ENCODE results near the gene PLD1.
A peak's percentile ranks its signal among the peaks of the same experiment; 100 is the strongest.
"Not testable (repeated sequence)": the region's sequence is repeated elsewhere in the genome, so short reads cannot be mapped to it uniquely, and the experiment has no call there.

Gene PLD1

DNA sequence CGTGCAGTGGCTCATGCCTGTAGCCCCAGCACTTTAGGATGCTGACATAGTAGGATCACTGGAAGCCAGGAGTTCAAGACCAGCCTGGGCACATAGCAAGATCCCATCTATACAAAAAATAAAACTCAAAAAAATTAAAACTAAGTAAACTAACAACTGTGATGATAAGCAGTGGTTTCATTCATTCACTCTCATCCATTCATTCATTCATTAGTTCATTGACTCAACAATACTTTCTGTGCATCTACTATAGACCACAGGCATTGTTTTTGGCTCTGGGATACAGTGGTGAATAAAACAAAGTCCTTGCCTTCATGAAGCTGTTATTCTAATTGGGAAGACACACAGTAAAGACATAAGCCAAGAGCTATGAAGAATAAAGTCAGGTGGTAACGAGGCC, 25.3 kb upstream of the PLD1 start:
- no peak for DNase-seq

DNA sequence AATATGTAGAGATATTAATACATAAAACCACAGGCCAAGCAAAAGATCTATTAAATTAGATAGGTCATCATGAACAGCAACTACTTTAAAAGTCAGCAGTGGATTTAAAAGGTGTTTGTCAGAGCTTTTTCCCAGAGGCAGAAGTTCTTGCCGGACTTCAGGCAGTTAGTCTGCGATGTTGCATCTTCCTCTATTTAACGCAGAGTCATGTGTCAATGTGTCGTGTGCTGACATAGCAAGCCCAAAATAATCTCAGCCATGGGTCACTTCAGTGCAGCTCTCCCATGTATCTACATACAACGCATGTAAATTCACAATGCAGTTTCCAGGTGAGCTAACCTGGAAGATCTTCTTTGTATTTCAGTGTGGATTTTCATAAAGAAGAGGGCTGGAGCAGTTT, 24.8 kb upstream of the PLD1 start:
- DNase-seq = no peak

DNA sequence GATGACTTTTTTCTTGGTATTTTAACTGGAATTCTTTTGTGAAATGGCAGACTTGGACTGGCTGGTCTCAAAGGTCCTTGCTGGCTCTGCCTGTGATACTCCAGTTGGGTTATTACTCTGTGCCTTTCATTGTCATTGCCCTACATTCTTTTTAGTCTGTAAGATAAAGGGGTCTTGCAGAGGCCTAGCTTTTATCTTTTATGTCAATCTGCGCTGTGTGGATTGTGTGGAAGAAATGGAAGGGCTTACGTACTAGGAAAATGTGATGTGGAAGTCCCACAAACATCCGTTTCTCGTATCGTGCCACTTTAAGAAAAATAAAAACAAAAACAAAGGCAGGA, 24.1 kb upstream of the PLD1 start:
- no peak for DNase-seq

DNA sequence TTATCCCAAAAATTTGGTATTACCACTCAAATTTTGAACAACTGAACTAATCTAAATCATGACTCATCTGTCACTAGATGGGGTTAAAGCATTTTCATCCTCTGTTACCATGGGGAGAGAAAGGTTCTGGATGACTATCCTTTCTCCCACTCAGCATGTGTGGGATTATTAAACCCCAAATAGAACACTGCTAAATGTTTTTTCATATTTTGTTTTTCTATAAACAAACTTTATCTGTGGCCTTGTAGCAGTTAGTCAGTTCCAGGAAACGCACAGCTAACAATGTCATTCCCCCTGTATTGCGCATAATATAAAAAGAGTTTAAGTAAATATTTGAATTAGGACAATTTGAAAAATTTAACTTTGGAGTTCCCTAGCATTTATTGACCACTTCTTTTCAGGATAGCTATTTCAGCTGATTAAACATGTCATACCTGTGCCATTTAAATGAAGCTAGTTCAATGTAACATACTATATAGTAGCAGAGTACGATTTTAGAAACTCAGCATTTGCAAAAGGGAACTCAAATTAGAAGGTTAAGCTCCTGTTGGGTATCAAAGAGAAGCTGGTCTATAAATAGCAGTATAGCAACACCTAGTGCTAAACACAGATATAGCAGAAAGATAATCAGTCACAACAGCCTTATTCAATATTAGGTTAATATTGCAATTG, 23.6 kb upstream of the PLD1 start:
- peak; percentile 12 for DNase-seq

DNA sequence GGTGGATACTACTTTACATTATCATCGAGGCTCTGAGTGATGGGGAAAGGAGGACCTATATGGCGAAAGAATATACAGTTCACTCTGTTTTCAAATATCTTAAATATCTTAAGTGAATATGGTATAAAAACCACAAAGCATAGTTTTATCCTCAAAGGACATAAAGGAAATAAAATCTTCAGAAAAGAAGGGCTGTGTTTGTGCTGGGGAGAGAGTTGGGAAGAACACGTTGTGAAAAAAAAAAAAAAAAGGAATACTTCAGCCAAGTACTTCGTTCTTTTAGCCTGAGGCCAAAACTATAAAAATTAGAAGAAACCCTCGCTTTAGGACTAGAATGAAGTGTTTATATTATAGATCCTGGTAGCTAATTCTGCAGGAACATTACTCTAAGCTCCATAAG, 22.7 kb upstream of the PLD1 start:
- DNase-seq = no peak

DNA sequence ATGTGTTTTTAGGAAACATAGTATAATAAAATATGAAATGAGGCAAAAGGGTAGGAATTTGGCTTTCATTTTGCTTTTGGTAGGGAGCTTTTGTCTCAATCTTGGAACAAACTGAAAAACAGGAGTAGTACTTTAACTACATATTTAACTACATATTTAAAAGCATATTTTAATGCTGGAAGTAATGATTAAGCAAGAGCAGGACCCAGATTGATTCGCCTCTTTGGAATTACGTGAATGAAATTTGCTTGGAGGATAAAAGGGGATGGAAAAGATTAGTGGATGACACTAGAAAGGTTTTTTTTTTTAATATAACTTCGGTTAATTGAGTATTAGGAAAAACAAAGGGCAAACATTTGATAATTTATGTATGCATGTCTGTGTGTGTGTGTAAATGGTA, 21.7 kb upstream of the PLD1 start:
- no peak for DNase-seq

DNA sequence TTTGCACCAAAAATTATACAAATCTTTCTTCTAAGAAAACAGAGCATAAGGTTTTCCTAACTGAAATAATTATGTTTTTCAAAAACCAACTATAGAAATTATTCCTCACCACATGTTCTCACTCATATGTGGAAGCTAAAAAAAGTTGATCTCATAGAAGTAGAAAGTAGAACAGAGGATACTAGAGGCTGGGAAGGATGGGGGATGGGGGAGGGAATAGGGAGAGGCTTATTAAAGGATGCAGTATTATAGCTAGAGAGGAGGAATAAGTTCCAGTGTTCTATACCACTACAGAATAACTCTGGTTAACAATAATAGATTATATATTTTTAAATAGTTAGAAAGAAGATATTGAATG, 20.2 kb upstream of the PLD1 start:
- DNase-seq = no peak

DNA sequence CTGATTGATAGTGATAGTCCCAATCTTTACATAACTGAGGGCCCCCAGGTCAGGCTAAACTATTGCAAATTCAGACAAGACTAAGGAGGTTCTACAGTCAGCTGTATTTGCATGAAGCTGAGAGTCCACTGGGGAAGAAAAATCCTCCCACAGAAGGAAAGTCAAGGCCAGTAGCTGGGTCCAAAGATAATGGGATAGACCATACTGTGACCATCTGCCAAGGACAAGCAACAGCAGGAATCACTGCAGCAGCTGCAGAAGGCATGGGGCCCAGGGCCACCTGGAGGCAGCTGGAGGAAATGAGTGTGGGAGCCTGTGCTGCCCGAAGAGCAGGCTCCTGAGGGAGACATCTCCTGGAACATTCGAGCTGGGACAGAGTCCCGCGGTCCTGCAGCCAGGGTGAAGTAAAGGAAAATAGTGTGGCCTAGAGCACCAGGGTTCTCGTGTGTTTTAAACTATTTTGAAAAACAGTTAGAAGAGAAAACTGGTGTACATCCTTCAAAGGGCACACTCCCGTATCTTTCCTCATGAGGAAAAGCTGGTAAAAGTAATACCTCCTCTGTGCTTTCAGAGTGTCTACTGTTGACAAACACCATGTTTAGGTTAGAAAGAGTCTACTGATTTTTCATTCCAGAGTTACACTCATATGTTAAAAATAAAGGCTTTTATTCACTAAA, 19.7 kb upstream of the PLD1 start:
- DNase-seq = no peak

DNA sequence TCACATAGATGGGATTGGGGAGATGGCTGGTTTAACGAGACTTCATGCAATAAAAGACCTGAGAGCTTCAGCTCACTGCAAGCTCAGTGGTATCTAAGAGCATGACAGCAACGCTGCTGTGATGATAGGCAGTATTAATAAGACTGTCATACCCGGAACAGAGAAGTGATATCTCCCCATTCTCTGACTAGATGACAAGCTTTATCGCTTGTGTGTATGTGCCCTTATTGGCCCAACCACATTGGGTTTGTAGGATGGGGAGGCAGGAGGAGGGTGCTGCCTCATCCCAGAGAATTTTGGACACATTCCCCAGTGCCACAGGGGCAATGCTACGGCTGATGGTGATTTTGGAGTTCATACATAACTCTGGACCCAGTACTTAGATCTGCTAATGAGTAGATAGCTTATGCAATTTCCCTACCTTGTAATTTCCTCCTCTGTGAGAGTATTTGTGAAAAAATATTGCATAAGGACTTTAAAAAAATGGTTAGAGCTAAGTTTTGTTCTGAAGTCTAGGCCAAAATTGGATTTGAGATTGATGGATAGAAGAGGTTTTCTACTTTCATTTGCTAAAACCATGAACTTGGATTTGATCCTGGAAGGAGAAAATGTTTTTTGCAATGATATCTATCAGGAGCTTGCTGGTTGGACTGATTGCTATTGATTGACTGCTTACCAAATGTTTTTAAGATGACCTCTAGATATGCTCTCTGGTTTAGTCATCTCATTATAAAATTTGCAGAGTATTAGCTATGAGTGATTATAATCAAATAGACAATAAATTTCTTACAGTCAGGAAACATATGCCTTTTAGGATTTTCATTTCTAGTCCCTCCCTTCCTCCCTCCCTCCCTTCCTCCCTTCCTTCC, 18.9 kb upstream of the PLD1 start:
- no peak for DNase-seq

DNA sequence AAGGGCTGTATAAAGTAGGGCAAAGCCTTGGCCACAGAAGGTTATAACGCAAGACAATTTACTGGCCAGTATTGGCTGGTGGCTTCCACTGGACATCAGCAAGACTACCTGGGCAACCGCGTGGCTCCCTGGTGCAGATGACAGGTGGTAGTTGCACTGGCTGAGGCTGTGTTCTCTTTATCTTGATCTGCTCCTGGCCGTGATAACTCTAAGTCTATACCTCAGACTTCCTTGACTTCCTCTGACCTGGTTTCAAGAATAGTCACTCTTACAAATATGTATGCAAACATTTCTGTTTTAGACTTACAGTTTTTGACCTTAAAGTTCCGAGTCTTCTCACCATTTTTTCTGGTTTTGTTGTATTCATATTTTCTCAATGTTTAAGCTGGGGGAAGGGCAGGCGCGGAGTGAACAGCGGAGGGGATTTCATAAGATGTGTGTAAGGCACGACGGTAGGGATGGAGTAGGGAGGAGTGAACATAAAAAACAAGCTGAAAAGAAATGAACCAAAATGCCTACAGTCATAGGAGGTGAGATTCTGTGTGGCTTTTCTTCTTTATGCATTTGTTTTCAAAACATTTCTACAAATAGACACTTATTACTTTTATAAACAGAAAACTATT, 17.7 kb upstream of the PLD1 start:
- no peak for DNase-seq

DNA sequence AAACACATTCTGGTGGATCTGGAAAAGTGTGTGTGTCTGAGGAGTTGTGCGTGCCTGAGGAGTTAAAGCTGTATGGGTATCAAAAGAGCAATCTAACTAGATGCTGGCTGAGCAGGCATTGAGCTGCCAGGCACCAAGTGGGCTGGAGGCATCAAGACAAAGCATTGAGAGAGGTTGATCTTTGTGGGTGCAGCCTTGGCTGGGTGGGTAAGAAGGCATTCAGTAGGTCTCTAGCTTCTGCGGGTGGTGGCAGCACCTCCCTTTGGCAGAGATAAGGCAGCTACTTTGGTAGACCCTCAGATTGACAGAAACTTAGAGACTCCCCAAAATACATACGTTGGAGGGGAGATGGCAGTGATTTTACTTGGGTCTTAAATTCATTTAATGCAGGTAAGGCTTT, 17.1 kb upstream of the PLD1 start:
- no peak for DNase-seq

DNA sequence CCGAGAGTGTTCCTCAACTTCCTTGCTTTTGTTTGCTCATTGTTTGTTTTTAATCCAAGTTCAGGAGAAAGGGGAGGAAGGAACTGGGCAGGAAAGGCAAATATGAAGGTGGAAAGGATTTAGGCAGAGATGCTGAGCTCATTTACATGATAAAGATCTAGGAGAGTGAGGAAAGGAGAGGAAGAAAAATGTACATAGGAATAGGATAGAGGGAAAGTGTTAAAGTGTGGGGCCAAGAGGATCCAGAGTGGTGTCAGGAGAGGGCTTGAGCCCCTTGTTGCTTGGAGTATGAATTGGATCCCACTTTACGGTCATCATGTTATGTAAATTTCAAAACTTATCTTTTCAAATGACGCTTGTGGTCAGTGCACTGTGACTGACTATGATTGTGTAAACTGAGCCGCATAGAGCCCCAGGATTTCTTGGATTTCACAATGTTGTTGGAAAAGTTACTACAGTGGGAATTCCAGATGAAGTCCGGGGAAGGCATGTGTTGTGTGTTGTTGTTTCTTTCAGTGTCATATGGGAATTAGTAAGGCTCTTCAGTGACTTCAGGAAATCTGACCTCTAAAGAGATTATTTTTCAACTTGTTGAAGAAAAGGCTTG, 15.0 kb upstream of the PLD1 start:
- no peak for DNase-seq

DNA sequence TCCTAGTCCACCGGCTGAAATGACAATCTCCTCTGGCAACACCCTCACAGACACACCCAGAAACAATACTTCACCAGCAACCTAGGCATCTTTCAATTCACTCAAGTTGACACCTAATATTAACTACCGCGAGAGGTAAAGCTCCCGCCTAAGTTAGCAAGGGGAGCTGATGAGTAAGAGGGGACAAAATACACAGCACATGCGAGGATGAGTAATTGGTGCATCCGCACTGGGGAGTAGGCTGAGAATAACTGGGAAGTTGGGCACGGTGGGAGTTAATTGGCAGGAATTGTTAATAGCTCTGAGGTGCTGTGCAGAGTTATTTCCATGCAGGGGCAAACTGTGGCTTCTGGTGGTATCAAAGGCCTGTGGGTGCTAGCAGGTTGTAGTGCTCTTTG, 14.5 kb upstream of the PLD1 start:
- no peak for DNase-seq

DNA sequence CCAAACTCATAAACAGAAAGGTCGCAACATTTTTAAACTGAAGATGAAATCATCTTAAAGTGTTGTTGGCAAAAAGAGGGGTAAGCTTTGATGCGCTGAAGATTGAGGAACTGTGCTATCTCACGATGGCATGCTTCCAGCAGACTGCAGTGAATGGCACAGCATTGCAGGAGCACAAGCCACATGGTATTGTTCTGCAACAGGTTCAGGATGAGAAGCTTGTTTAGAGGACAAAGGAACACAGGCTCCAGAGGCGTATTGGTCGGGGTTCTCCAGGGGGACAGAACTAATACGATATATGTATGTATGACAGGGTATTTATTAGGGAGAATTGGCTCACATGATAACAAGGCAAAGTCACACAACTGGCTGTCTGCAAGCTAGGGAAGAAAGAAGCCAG, 13.8 kb upstream of the PLD1 start:
- DNase-seq = no peak

DNA sequence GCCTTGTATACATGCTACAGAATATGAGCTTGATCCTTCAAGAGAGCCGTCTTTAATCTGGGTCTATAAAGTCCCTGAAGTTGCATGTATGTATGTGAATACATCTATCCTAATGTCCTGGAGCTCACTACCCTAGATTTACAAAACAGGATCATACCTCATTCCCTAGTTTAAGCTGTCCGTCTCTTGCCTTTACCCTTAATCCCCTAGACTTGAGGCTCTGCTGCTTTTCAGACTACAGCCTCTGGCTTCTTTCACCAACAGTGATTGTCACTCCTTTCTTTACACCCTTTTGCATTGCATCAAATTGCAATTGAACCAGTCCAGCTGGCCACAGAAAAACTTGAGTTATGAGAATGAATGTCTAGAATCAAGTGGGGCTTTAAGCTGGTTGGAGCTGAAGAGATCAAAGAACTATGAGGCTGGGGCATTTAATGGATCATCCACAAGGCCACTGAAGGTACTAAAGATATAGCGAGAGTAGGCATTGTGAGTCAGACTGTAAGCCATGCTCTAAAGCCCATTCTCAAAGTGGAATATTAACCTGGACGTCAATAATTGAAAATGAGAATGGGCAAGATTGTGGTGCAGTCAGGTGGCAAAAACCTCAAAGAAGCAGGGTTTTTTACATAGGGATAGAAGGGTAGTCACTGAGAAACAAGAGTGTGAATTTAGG, 12.3 kb upstream of the PLD1 start:
- no peak for DNase-seq

DNA sequence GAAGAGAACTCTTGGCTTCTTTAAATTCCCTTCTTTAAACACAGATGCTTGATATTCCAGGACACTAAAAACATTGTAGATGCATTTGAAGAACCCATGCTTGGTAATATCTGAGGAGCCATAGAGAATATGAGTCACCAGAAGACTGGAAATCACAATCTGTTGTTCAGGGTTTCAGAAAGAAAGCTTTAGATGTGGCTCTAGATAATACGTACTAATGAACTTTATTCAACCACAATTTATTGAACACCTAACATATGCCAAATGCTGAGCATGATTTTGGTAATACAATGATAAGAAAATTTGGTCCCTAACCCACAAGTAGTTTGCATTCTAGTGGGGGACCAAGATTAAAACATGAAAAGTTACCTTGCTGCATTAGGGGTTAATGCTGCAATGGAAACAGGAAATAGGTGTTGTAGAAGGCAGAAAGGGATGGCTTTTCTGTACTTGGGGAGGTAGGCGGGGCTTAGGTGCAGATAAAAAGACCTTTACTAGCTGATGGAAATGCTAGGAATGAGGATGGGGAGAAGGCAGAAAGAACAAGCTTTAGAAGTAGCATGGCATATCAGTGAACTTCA, 11.6 kb upstream of the PLD1 start:
- no peak for DNase-seq

DNA sequence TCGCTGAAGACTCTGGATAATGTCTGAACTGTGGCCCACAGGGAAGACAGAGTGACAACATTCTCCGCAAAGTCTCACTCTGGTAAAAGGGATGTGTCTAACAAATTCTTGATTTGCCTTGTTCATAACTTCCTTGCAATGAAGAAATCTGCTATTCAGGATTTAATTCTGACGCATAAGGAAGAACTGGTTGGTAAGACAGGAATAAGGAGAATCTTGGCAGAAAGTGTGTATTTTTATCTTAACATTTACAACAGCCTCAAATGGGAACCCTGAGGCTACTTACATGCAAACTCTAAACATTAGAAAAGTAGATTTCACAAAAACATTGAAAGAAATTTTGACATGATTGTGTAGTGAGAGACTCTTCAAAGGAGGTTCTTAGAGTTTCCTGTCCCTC, 10.8 kb upstream of the PLD1 start:
- DNase-seq = no peak

DNA sequence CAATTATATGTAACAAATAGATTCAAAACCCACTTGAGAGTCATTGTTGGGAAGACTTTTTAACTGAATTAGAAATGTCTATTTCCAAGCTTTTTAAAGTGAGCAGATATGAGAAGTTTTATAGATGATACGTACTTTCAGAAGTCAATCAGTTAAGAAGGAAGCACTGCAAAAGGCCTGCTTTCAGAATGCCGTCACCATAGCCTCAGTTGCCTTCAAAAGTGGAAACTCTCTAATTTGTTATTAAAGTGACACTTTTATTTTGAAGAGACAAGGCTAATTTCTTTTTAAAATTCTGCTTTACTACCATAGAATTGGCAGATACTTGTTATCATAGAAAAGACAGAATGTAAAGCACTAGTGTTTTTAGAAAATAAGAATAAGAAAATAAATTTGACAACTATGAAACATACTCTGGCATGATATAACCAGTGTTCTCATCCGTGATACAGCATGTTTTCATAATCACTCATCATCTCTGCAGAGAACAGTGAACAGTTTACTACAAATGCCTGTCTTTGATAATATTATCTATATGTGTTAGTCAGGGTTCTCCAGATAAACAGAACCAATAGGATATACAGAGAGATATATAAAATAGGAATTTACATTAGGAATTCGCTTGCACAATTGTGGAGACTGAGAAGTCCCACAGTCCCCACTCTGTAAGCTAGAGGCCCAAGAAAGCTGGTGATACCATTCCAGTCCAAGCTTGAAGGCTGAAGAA, 7.0 kb upstream of the PLD1 start:
- no peak for DNase-seq

DNA sequence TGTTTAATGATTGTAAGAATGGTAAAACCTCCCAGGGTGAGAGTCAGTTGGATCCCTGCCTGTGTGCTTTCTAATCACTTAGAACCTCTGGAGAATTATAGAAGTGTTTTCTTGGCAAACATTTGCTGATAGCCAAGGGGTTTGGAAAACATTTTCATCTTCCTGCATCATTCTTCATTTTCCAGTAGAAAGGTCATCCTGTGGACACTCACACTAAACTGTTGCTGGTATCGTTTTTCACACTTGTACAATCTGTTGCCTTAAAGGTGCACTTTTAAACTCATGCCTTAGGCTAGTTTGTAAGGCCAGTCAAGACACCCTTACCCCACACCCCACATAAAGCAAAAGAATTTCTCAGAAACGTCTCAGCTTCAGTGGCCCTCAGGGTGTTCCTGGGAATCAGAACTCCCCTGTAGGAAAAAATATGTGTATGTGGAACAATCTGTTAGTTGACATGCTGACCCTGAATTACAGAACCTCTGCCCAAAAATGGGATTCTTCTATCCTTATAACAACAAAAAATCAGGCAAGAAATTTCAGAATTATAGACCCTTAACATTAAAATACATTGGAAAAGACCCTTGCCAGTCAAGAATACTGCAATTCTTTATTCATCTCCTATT, 5.8 kb upstream of the PLD1 start:
- no peak for DNase-seq

DNA sequence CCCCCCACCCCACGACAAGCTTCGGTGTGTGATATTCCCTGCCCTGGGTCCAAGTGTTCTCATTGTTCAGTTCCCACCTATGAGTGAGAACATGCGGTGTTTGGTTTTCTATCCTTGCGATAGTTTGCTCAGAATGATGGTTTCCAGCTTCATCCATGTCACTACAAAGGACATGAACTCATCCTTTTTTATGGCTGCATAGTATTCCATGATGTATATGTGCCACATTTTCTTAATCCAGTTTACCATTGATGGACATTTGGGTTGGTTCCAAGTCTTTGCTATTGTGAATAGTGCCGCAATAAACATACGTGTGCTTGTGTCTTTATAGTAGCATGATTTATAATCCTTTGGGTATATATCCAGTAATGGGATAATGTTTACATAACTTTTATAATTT, 4.4 kb upstream of the PLD1 start:
- DNase-seq = not testable (repeated sequence)

DNA sequence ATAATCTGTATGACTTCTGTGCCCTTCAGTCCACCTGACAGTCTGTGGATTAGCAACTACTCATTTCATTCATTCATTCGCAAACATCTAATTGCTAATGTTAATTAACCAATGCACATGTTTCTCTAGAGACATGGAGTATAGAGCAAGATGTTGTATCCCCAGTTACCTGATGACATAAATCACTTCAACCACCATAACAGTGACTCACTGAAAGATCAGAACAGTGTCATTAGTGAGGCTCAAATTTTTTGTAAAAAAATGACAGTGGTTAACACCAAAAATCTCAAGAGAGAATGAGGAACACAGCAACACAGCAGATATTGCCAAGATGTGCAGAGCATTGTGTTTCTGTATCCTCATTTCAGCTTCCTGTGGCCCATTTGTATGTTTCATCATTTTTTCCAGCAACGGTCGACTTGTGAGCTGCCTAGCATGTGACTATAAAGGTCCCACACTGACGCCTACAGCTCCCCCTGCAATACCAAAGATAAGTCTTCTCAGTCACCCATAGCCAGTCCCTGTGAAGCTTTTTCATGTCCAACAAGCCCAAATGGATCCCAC, 3.7 kb upstream of the PLD1 start:
- DNase-seq = peak; percentile 22
